ENCODE measurements around the gene AOC2.

The AOC2 gene

GRCh38 chr17:42844271-42844670 is at the start of gene AOC2:
Gene AOC2 (plus strand): TSS chr17:42844580. CDS start chr17:42844627, 47 bp downstream.
- no peak for DNase-seq (ENCODE audit: low read depth)

GRCh38 chr17:42795061-42795460 is 49.3 kb upstream of the AOC2 start:
- DNase-seq (ENCODE audit: low read depth): no peak

- no peak for DNase-seq (ENCODE audit: low read depth)
Measured at GRCh38 chr17:42795465-42795864, 48.9 kb upstream of the AOC2 start.

GRCh38 chr17:42796066-42796758 is 48.2 kb upstream of the AOC2 start:
- no peak for DNase-seq (ENCODE audit: low read depth)

- DNase-seq (ENCODE audit: low read depth): no peak
Measured at GRCh38 chr17:42797067-42798007, 47.0 kb upstream of the AOC2 start.

- no peak for DNase-seq (ENCODE audit: low read depth)
Measured at GRCh38 chr17:42798011-42798382, 46.4 kb upstream of the AOC2 start.

- peak; percentile 61 for DNase-seq (ENCODE audit: low read depth)
Measured at GRCh38 chr17:42798383-42799380, 45.7 kb upstream of the AOC2 start, which contains the start of the genes CNTD1 and COA3. Gene CNTD1 (plus strand): TSS chr17:42798861. CDS start chr17:42799068, 207 bp downstream. Gene COA3 (minus strand): TSS chr17:42798704. CDS start chr17:42798681, 23 bp downstream.

- no peak for DNase-seq (ENCODE audit: low read depth)
Measured at GRCh38 chr17:42803074-42803883, 41.1 kb upstream of the AOC2 start.

- DNase-seq (ENCODE audit: low read depth): no peak
Measured at GRCh38 chr17:42804918-42805367, 39.4 kb upstream of the AOC2 start.

- DNase-seq (ENCODE audit: low read depth): no peak
Measured at GRCh38 chr17:42806249-42806648, 38.1 kb upstream of the AOC2 start.

GRCh38 chr17:42809250-42809649 is 35.1 kb upstream of the AOC2 start:
- DNase-seq (ENCODE audit: low read depth): no peak

GRCh38 chr17:42814633-42815399 is 29.6 kb upstream of the AOC2 start:
- no peak for DNase-seq (ENCODE audit: low read depth)

GRCh38 chr17:42817866-42818265 is 26.5 kb upstream of the AOC2 start:
- no peak for DNase-seq (ENCODE audit: low read depth)

- DNase-seq (ENCODE audit: low read depth): no peak
Measured at GRCh38 chr17:42818379-42818778, 26.0 kb upstream of the AOC2 start.

- peak; percentile 56 for DNase-seq (ENCODE audit: low read depth)
Measured at GRCh38 chr17:42819939-42820535, 24.3 kb upstream of the AOC2 start.

GRCh38 chr17:42821176-42821575 is 23.2 kb upstream of the AOC2 start:
- no peak for DNase-seq (ENCODE audit: low read depth)

- no peak for DNase-seq (ENCODE audit: low read depth)
Measured at GRCh38 chr17:42827472-42827871, 16.9 kb upstream of the AOC2 start.

- DNase-seq (ENCODE audit: low read depth): no peak
Measured at GRCh38 chr17:42830971-42831370, 13.4 kb upstream of the AOC2 start.

- no peak for DNase-seq (ENCODE audit: low read depth)
Measured at GRCh38 chr17:42832213-42832933, 12.0 kb upstream of the AOC2 start.

Measured in activated T-cell treated with anti-CD3 and anti-CD28 coated beads for 1 hour (primary cell).